ENCODE results near the gene AGPS. TPM values are rescaled to one million over a fixed set of nuclear protein-coding genes. Genes with fewer than 3 reads are reported as not detected.
A peak's percentile ranks its signal among the peaks of the same experiment; 100 is the strongest.

AGPS gene
- polyA plus RNA-seq, 1 experiment: 22.6 TPM

DNA sequence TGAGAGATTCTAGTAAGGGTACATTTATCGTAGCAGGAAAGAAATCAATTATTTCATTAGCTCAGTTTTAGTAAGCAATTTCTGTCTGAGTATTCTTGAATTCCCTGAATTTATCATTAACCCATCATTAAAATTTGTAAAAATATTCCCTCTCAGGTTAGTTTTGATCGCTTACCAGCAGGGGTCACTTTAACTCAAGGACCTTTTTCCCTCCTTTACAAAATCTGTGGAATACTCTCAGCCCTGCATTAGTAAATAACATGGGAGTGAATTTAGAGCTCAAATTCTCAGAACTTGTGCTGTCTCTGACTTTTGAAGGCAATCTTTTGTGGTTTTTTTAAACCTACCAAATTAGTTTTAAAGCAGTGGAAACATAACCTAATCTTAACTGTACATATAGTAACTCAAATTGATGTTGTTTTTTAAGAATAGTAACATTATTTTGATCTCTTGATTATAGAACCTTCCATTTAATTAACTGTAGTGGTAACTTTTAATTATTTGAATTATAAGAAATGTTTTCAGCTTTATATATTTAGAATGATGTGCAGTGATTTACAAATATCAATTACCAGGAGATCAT lies 97.2 kb downstream of the AGPS start:
- POLR2A ChIA-PET: no interaction called here

DNA sequence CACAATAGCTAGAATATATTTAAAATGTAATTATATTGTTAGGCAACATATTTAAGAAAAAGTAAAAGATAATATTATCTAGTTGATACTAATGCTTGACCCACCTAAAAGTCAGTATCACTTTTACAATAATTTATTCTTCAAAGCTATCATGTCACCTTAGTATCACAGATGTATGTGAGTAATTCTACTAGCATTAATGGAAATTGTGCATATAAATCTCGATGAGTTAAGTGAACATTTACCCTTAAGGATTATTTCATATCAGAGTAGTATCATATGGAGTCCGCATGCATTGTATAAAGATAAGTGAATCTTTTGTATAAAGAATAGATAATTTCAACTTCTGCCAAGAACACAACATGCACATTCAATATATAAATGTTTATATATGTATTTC lies 103.4 kb downstream of the AGPS start:
- CTCF ChIA-PET: interaction anchor here (0.6 to 1.7 kb wide), 3 partner anchors 108 to 331 kb away, joined by 3 to 5 read pairs (median 3); no protein-coding TSS in a partner anchor
- Histone ChIP-seq H3K27ac (ENCODE audit: low read depth, low read length) (no peak overlapping the region), H3K4me3 (ENCODE audit: low read depth, low read length) (no peak overlapping the region), H3K9me3 (ENCODE audit: control insufficient read depth, insufficient read depth, low read length) (no peaks in the 10 kb centered on the region), H3K27me3 (ENCODE audit: control insufficient read depth, insufficient read depth, low read length) (no peaks in the 10 kb centered on the region)
- no peak for DNase-seq (ENCODE audit: low read depth, low spot score)
- TF ChIP-seq, protein P1, sequence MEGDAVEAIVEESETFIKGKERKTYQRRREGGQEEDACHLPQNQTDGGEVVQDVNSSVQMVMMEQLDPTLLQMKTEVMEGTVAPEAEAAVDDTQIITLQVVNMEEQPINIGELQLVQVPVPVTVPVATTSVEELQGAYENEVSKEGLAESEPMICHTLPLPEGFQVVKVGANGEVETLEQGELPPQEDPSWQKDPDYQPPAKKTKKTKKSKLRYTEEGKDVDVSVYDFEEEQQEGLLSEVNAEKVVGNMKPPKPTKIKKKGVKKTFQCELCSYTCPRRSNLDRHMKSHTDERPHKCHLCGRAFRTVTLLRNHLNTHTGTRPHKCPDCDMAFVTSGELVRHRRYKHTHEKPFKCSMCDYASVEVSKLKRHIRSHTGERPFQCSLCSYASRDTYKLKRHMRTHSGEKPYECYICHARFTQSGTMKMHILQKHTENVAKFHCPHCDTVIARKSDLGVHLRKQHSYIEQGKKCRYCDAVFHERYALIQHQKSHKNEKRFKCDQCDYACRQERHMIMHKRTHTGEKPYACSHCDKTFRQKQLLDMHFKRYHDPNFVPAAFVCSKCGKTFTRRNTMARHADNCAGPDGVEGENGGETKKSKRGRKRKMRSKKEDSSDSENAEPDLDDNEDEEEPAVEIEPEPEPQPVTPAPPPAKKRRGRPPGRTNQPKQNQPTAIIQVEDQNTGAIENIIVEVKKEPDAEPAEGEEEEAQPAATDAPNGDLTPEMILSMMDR (IDR thresholded peaks at IDR 0.05; ENCODE audit: low read depth, low read length): no peak
- POLR2A ChIA-PET: interaction anchor here (0.7 kb wide), 1 partner anchor 109 kb away, joined by 4 read pairs; no protein-coding TSS in a partner anchor

More for the DNA sequence above, 97.2 kb downstream of the AGPS start:
- Histone ChIP-seq H3K9me3 (ENCODE audit: control insufficient read depth, insufficient read depth, low read length) (no peaks in the 10 kb centered on the region), H3K27me3 (ENCODE audit: control insufficient read depth, insufficient read depth, low read length) (no peaks in the 10 kb centered on the region), H3K4me3 (ENCODE audit: low read depth, low read length) (no peak overlapping the region), H3K27ac (ENCODE audit: low read depth, low read length) (no peak overlapping the region)
- DNase-seq (ENCODE audit: low read depth, low spot score): no peak
- CTCF ChIA-PET: interaction anchor here (0.6 to 4.5 kb wide), 55 partner anchors 8 to 326 kb away, joined by 3 to 112 read pairs (median 5); partner anchors contain the start of gene AGPS
- TF ChIP-seq, protein P1 (IDR thresholded peaks at IDR 0.05; ENCODE audit: low read depth, low read length): peak; percentile 77

- TF ChIP-seq, protein P1 (IDR thresholded peaks at IDR 0.05; ENCODE audit: low read depth, low read length): no peak
- no peaks in the 10 kb centered on the region for H3K9me3 ChIP-seq (ENCODE audit: control insufficient read depth, insufficient read depth, low read length)
- CTCF ChIA-PET: interaction anchor here (0.6 to 3.7 kb wide), 6 partner anchors 7 to 1305 kb away, joined by 3 to 39 read pairs (median 5); no protein-coding TSS in a partner anchor
- H3K4me3 ChIP-seq (ENCODE audit: low read depth, low read length): no peak overlapping the region
- POLR2A ChIA-PET: no interaction called here
- no peak overlapping the region for H3K27ac ChIP-seq (ENCODE audit: low read depth, low read length)
- no peaks in the 10 kb centered on the region for H3K27me3 ChIP-seq (ENCODE audit: control insufficient read depth, insufficient read depth, low read length)
- DNase-seq (ENCODE audit: low read depth, low spot score): no peak
These were observed 104.3 kb downstream of the AGPS start for GRCh38 chr2:177496921-177497320.

DNA sequence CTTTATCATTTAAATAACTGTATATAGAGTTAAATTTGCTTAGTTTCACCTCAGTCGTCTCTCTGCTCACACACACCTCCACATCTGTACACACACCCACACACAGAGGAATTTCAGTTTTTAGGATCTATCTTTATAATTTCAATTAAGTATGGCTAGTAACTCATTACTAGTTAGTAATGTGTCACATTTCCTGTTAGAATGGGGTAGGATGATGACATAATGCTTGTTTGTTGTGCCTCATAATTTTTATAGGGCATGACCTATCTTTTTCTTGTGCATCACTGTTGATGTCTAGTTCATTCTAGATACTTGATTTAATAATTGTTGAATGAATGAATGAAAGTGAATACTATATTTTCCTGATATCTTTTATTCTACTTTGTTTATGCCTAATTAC lies 108.6 kb downstream of the AGPS start:
- CTCF ChIA-PET: interaction anchor here (0.8 kb wide), 1 partner anchor 11 kb away, joined by 3 read pairs; no protein-coding TSS in a partner anchor
- Histone ChIP-seq H3K4me3 (ENCODE audit: low read depth, low read length) (no peak overlapping the region), H3K27ac (ENCODE audit: low read depth, low read length) (no peak overlapping the region), H3K9me3 (ENCODE audit: control insufficient read depth, insufficient read depth, low read length) (no peaks in the 10 kb centered on the region), H3K27me3 (ENCODE audit: control insufficient read depth, insufficient read depth, low read length) (no peaks in the 10 kb centered on the region)
- POLR2A ChIA-PET: no interaction called here
- no peak for DNase-seq (ENCODE audit: low read depth, low spot score)
- TF ChIP-seq, protein P1 (IDR thresholded peaks at IDR 0.05; ENCODE audit: low read depth, low read length): no peak

GRCh38 chr2:177506505-177506904 lies 113.9 kb downstream of the AGPS start:
- DNase-seq (ENCODE audit: low read depth, low spot score): no peak
- H3K9me3 ChIP-seq (ENCODE audit: control insufficient read depth, insufficient read depth, low read length): no peaks in the 10 kb centered on the region
- ChIA-PET CTCF (interaction anchor here (1.1 to 4.3 kb wide), 3 partner anchors 17 to 357 kb away, joined by 4 to 38 read pairs (median 6); no protein-coding TSS in a partner anchor), POLR2A (no interaction called here)
- TF ChIP-seq, protein P1 (IDR thresholded peaks at IDR 0.05; ENCODE audit: low read depth, low read length): no peak
- H3K27ac ChIP-seq (ENCODE audit: low read depth, low read length): no peak overlapping the region
- no peak overlapping the region for H3K4me3 ChIP-seq (ENCODE audit: low read depth, low read length)
- no peaks in the 10 kb centered on the region for H3K27me3 ChIP-seq (ENCODE audit: control insufficient read depth, insufficient read depth, low read length)

Data from AG04450 (cell line).